SK-N-SH (cell line): ENCODE measurements around the gene CCDC80. TPM values are rescaled to one million over a fixed set of nuclear protein-coding genes. Genes with fewer than 3 reads are reported as not detected.

Experiments
- CTCF ChIA-PET: fragments of 300-600, 350-600 bp; formaldehyde crosslinking; extraction: SDS; loops from one replicate; lab custom pipeline; 2021; lab: Yijun Ruan, JAX
- POLR2A ChIA-PET: fragments of 350-600 bp; sonication (Branson Sonifier 250); formaldehyde crosslinking; extraction: SDS; loops from one replicate; lab custom pipeline; 2020; ENCODE audit warnings: antibody characterized with exemption, inconsistent platforms; lab: Yijun Ruan, JAX
- DNase-seq: peaks from one replicate; pipeline ENCODE4 v3.0.0; 2012
- H2AFZ ChIP-seq: fragments of 200-600 bp; sonication (generic); 2 replicates; pipeline ENCODE4 v1.8.1; 2016; ENCODE audit warnings: antibody characterized with exemption, mild to moderate bottlenecking, low read depth
- H3F3A ChIP-seq: fragments of 200-600 bp; sonication (generic); replicated peaks from 2 replicates; pipeline ENCODE3; 2016; ENCODE audit warnings: antibody characterized with exemption, mild to moderate bottlenecking; ENCODE audit not compliant: insufficient read depth
- H3K27ac ChIP-seq, 2 experiments: fragments of 200-500 bp in 1 of 2; fragments of 200-600 bp in 1 of 2; sonication (Bioruptor generic) in 1 of 2; sonication (generic), shearing (Covaris generic) in 1 of 2; 2 replicates each; pipeline versions ENCODE4 v1.5.1 to v1.6.1; 2014 to 2016; ENCODE audit warnings: low read depth in 2 of 2, inconsistent platforms in 1 of 2, low read length in 1 of 2, mild to moderate bottlenecking in 1 of 2, mixed read lengths in 1 of 2
- H3K27me3 ChIP-seq: fragments of 200-600 bp; sonication (generic), shearing (Covaris generic); 2 replicates; pipeline ENCODE4 v1.6.1; 2016; ENCODE audit warnings: mixed run types; ENCODE audit not compliant: insufficient read depth
- H3K36me3 ChIP-seq, 2 experiments: fragments of 200-500 bp in 1 of 2; fragments of 200-600 bp in 1 of 2; sonication (Bioruptor generic) in 1 of 2; sonication (generic) in 1 of 2; replicated peaks in 1 of 2; 2 replicates each; pipeline versions ENCODE3 to v1.5.1; 2014 to 2016; ENCODE audit warnings: low read length in 1 of 2, mild to moderate bottlenecking in 1 of 2; ENCODE audit not compliant: insufficient read depth in 2 of 2, control insufficient read depth in 1 of 2
- H3K4me1 ChIP-seq, 2 experiments: fragments of 200-500 bp in 1 of 2; fragments of 200-600 bp in 1 of 2; sonication (Bioruptor generic) in 1 of 2; sonication (generic), shearing (Covaris generic) in 1 of 2; 2 replicates each; pipeline versions ENCODE4 v1.5.1 to v1.6.1; 2014 to 2016; ENCODE audit warnings: low read depth in 1 of 2, low read length in 1 of 2, mixed run types in 1 of 2; ENCODE audit not compliant: insufficient read depth in 2 of 2, control insufficient read depth in 1 of 2
- H3K4me2 ChIP-seq: fragments of 200-600 bp; sonication (generic), shearing (Covaris generic); 2 replicates; pipeline ENCODE4 v1.6.1; 2017; ENCODE audit warnings: mixed run types
- H3K4me3 ChIP-seq, 2 experiments: fragments of 200-500 bp in 1 of 2; fragments of 200-600 bp in 1 of 2; sonication (Bioruptor generic) in 1 of 2; sonication (generic), shearing (Covaris generic) in 1 of 2; 2 replicates each; pipeline versions ENCODE4 v1.5.1 to v1.8.1; 2014 to 2016; ENCODE audit warnings: low read depth in 2 of 2, inconsistent platforms in 1 of 2, low read length in 1 of 2, mild to moderate bottlenecking in 1 of 2, mixed read lengths in 1 of 2, moderate library complexity in 1 of 2
- H3K79me2 ChIP-seq: fragments of 200-600 bp; sonication (generic); 2 replicates; pipeline ENCODE4 v1.8.1; 2017; ENCODE audit warnings: mild to moderate bottlenecking; ENCODE audit not compliant: insufficient read depth
- H3K9ac ChIP-seq: fragments of 200-600 bp; sonication (generic); 2 replicates; pipeline ENCODE4 v1.6.1; 2017; ENCODE audit warnings: mixed run types
- H3K9me2 ChIP-seq: fragments of 200-600 bp; sonication (generic); 2 replicates; pipeline ENCODE4 v1.6.1; 2017; ENCODE audit warnings: mixed run types
- H3K9me3 ChIP-seq: fragments of 200-600 bp; sonication (generic); 2 replicates; pipeline ENCODE4 v1.6.1; 2017; ENCODE audit warnings: mixed run types, mild to moderate bottlenecking, moderate library complexity
- H4K20me1 ChIP-seq: fragments of 200-600 bp; sonication (generic); 2 replicates; pipeline ENCODE4 v1.6.1; 2017; ENCODE audit warnings: mild to moderate bottlenecking, mixed run types; ENCODE audit not compliant: insufficient read depth
- ELF1 ChIP-seq: IDR thresholded peaks from 2 replicates; pipeline ENCODE4 v1.4.0; 2012
- FOXM1 ChIP-seq: IDR thresholded peaks from 2 replicates; pipeline ENCODE4 v1.4.0; 2012; ENCODE audit warnings: low read depth, mild to moderate bottlenecking
- GATA2 ChIP-seq: sonication (generic); formaldehyde crosslinking; IDR thresholded peaks from 2 replicates; pipeline ENCODE4 v1.5.0; 2020; ENCODE audit warnings: mild to moderate bottlenecking, missing genetic modification reagents
- IRF3 ChIP-seq: fragments of 150-350 bp; IDR thresholded peaks from 2 replicates; pipeline ENCODE4 v1.6.1; 2016; ENCODE audit warnings: mild to moderate bottlenecking, low read depth, low read length
- JUND ChIP-seq: IDR thresholded peaks from 2 replicates; pipeline ENCODE4 v1.4.0; 2012
- NFIC ChIP-seq: IDR thresholded peaks from 2 replicates; pipeline ENCODE4 v1.4.0; 2012; ENCODE audit warnings: borderline replicate concordance
- PBX3 ChIP-seq: IDR thresholded peaks from 2 replicates; pipeline ENCODE4; 2012
- RAD21 ChIP-seq: IDR thresholded peaks from 2 replicates; pipeline ENCODE4 v1.6.1; 2012; ENCODE audit warnings: mild to moderate bottlenecking, low read length
- SMC3 ChIP-seq: IDR thresholded peaks from 2 replicates; pipeline ENCODE4 v1.6.1; 2012; ENCODE audit warnings: low read depth, low read length, improper control_type of control experiment
- TAF1 ChIP-seq: IDR thresholded peaks from 2 replicates; pipeline ENCODE4 v1.6.1; 2012; ENCODE audit warnings: low read depth, mild to moderate bottlenecking, low read length, moderate library complexity, borderline replicate concordance
- TEAD4 ChIP-seq: IDR thresholded peaks from 2 replicates; pipeline ENCODE4 v1.4.0; 2012; ENCODE audit warnings: mild to moderate bottlenecking, borderline replicate concordance; ENCODE audit not compliant: insufficient read depth
- USF2 ChIP-seq: fragments of 150-350 bp; IDR thresholded peaks from 2 replicates; pipeline ENCODE4 v1.6.1; 2017; ENCODE audit warnings: antibody characterized with exemption, low read length, low read depth, borderline replicate concordance
- ZBTB33 ChIP-seq: IDR thresholded peaks from 2 replicates; pipeline ENCODE4 v1.4.0; 2012; ENCODE audit warnings: low read depth, borderline replicate concordance
- WGBS: methylation state at CpG from one replicate; pipeline ENCODE4 v1.1.6; 2017; ENCODE audit warnings: low lambda C conversion rate; 5-methylcytosine and 5-hydroxymethylcytosine counted together
- polyA plus RNA-seq, 3 experiments: library from polyadenylated mRNA; depleted of rRNA; stranded (reverse); fragments of >200 nt; gene quantifications; 2 replicates each; pipeline ENCODE4 v1.2.3, GENCODE V29; 2012
- TF ChIP-seq, protein P1 (sequence below): fragments of 200-600 bp; sonication (generic); IDR thresholded peaks from 2 replicates; pipeline ENCODE4 v1.6.1; 2017; ENCODE audit warnings: antibody characterized with exemption, mild to moderate bottlenecking, moderate library complexity

Gene CCDC80
- polyA plus RNA-seq, 1 of the 3 experiments (the other 2 are of a cell fraction), result 83.4 TPM

DNA sequence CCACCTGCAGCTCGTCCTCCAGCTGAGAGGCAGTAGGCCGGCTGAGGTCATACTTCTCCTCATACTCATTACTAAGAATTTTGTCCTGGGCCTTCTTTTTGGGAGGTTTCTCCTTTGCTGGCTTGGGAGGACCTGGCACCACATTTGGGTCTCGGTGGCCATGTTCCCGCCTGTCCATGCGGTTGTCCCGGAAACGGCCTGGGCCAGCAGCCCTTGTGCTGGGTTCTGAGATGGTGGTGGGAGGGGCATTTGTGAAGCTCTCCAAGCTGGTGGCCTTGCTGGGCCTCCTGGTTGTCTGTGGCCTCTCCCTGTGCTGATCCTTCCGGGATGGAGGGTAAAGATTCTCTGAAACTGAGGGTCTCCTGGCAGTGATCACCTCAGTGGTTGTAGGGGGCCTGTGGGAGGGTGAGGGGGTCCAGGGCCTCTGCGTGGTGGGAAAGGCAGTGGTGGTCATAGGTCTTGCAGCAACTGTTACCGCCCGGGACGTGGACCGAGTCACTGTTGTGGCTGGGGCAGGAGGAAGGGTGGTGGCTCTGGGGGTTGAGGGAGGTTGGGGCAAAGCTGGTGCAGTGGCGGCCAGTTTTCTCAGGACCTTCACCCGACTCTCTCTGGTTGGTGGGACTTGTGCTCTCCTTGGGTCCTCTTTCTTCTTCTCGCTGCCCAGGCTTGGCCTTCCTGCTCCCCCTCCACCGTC lies 2.5 kb downstream of the CCDC80 start:
- H3K9ac ChIP-seq, result peak overlapping the region; percentile 60
- POLR2A ChIA-PET, result no interaction called here
- no peaks in the 10 kb centered on the region for H3K9me2 ChIP-seq
- H4K20me1 ChIP-seq, result peaks cover 16% of the 10 kb centered on the region
- H3K27me3 ChIP-seq, result no peaks in the 10 kb centered on the region
- H3K79me2 ChIP-seq, result peaks cover 78% of the 10 kb centered on the region
- H3K36me3 ChIP-seq, result peaks cover 4 to 16% of the 10 kb centered on the region in 2 experiments
- DNase-seq, result no peak
- peak overlapping the region; percentile 82 for H3K4me2 ChIP-seq
- no peaks in the 10 kb centered on the region for H3K9me3 ChIP-seq
- peak overlapping the region; percentile 60 to 77; a peak in 3 of 4 replicates for H3K4me3 ChIP-seq
- 96% methylated on average over 13 of the region's 17 CpGs for WGBS
- no peak for TF ChIP-seq JUND
- TF ChIP-seq TEAD4, result no peak
- no peak for TF ChIP-seq PBX3
- TF ChIP-seq NFIC, result no peak
- TF ChIP-seq GATA2 (CRISPR knock-in tag), result no peak
- TF ChIP-seq ELF1, result no peak
- TF ChIP-seq, protein P1, sequence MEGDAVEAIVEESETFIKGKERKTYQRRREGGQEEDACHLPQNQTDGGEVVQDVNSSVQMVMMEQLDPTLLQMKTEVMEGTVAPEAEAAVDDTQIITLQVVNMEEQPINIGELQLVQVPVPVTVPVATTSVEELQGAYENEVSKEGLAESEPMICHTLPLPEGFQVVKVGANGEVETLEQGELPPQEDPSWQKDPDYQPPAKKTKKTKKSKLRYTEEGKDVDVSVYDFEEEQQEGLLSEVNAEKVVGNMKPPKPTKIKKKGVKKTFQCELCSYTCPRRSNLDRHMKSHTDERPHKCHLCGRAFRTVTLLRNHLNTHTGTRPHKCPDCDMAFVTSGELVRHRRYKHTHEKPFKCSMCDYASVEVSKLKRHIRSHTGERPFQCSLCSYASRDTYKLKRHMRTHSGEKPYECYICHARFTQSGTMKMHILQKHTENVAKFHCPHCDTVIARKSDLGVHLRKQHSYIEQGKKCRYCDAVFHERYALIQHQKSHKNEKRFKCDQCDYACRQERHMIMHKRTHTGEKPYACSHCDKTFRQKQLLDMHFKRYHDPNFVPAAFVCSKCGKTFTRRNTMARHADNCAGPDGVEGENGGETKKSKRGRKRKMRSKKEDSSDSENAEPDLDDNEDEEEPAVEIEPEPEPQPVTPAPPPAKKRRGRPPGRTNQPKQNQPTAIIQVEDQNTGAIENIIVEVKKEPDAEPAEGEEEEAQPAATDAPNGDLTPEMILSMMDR, result no peak
- TF ChIP-seq SMC3, result no peak
- no peak for TF ChIP-seq ZBTB33
- no peak for TF ChIP-seq FOXM1
- no peak for TF ChIP-seq TAF1
- no peak for TF ChIP-seq RAD21
- TF ChIP-seq USF2, result no peak
- no peak for TF ChIP-seq IRF3
- H3K27ac ChIP-seq, result peak overlapping the region; percentile 36 to 92; a peak in 2 of 4 replicates
- H3F3A ChIP-seq, result peaks cover 36% of the 10 kb centered on the region
- no peak overlapping the region for H2AFZ ChIP-seq
- CTCF ChIA-PET, result interaction anchor here (1.8 to 4.8 kb wide), 2 partner anchors 56 to 341 kb away, joined by 13 to 31 read pairs; no protein-coding TSS in a partner anchor
- peaks cover 29 to 37% of the 10 kb centered on the region in 2 experiments for H3K4me1 ChIP-seq
